Left colon (tissue), 2 donors: ENCODE data around the gene LYPD6B. TPM values are rescaled to one million over a fixed set of nuclear protein-coding genes. Genes with fewer than 3 reads are reported as not detected.
A peak's percentile ranks its signal among the peaks of the same experiment; 100 is the strongest.

ENCODE experiments used
- ATAC-seq: fragments of 200-7000 bp; cut with Tn5 transposase; one replicate; pipeline ENCODE4 v1.9.1; 2020; ENCODE audit warnings: mild to moderate bottlenecking, moderate library complexity
- DNase-seq, 2 donors: peaks; one replicate each; pipeline ENCODE4 v3.0.0-alpha.2; 2020
- intact Hi-C, 2 donors: fragments of 100-400 bp; cut with DNase I in 1 of 2; cut with micrococcal nuclease in 1 of 2; formaldehyde crosslinking; loops; one replicate each; pipeline versions ENCODE4 v1.11.2 to v1.14.0; 2022; cut with DNase I, micrococcal nuclease
- total RNA-seq, 2 donors: library from RNA; stranded (reverse); fragmentation: NEBNext Ultra II Directional; extraction: Animal tissue kit (Norgen Biotek cat#: 25700); gene quantifications; one replicate each; pipeline ENCODE4 v1.2.1, GENCODE V29; 2021
- donor health status: DM: no; HTN: no; CAD: no.
- donor health status: DM: yes; HTN: yes; CAD: no.

Gene LYPD6B
- total RNA-seq, 2 donors from 2014 or later: 1.7 to 7.0 TPM

DNA sequence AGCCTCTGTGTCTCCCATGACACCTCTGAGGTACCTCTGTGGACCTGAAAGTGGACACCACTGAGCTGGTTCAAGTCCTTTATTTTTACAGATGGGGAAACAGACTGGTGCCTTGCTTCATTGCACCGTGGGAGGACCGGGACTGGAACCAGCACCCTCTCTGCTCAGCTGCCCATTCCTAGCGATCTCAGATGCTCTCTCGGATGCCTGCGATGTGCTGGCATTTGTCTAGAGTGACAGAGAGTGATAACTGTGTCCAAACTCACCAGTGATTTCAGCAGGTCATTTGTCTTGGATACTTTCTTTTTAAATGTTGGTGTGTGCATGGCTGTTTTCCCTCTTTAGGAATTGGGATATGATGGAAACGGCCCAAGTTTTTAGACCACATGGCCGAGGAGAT, 30.1 kb upstream of the LYPD6B start:
- intact Hi-C loops: no loop called here
- no peak for ATAC-seq

DNA sequence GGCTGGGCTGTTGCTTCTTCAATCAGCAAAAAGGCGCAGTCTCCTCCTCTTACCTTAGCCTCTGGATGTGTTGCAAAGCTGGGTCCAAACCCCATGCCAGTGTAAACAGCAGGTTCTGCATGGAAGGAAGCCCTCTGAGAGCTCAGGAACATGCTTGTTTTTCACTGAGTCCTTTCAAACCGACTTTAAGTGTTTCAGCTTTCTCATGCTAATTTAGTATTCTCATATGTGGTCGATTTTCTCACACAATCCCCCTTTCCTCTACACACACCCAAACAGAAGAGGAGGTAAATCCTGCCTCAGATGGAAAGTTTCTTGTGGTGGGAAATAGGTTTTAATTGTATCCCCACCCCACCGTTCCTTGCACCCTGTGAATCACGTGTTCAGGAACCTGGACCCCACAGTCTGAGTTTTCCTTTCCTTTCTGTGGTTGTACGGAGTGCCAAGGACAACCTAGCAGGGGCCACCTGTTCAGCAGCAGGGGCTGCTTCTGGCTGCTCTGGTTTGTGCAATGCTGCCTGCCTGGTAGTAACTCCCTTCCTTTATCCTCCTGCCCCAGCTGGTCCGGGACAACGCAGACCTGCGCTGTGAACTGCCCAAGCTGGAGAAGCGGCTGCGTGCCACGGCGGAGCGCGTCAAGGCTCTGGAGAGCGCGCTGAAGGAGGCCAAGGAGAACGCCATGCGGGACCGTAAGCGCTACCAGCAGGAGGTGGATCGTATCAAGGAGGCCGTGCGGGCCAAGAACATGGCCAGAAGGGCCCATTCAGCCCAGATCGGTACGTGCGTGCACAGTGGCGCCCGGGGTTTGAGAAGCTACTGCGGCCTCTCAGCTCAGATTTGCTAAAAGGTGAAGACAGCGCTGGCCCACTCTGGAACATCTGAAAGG, 28.7 kb upstream of the LYPD6B start:
- intact Hi-C loops: no loop called here
- ATAC-seq (no peak), DNase-seq (no peak)

More for the DNA sequence above, 30.1 kb upstream of the LYPD6B start:
- DNase-seq: no peak

DNA sequence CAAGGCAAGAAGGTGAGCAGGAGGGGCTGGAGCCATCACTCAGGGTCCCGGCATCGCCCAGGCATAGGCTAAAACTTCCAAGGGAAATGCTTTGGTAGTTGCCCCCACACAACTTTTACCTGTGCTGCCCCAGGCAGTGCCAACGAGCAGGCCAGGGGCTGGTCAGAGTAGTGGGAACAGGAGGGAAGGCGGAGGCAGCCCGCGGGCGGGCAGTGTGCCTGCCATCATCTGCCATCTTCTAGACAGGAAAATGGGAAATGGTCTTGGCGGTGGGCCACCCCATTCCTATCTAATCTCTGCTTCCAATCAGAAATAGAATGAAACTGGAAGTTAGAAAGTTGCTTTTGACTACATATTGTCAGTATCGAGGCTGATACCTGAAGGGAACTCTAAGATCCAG, 26.0 kb upstream of the LYPD6B start:
- DNase-seq: no peak
- intact Hi-C loops: no loop called here
- no peak for ATAC-seq

DNA sequence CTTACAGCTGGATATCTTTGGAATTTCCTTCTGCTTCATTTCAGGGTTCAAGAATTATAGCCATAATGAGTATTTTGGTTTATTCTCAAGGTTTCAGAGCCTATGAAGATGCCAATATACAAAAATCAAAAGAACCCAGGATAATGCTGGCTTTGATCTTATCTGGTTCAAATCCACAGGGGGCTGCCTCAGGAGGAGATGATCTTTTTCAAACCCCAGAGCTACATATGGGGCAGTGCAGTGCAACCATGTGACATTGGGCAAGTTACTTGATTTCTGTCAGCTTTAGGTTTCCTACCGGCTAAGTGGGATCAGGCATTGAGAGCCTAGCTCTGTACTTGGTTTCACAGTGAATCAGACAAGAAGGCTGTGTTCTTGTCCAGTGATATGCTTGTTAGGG, 23.0 kb upstream of the LYPD6B start:
- DNase-seq: no peak
- intact Hi-C loops: loop anchor here (5.0 kb wide), 1 partner anchor 547 kb away; no protein-coding TSS in a partner anchor
- no peak for ATAC-seq

DNA sequence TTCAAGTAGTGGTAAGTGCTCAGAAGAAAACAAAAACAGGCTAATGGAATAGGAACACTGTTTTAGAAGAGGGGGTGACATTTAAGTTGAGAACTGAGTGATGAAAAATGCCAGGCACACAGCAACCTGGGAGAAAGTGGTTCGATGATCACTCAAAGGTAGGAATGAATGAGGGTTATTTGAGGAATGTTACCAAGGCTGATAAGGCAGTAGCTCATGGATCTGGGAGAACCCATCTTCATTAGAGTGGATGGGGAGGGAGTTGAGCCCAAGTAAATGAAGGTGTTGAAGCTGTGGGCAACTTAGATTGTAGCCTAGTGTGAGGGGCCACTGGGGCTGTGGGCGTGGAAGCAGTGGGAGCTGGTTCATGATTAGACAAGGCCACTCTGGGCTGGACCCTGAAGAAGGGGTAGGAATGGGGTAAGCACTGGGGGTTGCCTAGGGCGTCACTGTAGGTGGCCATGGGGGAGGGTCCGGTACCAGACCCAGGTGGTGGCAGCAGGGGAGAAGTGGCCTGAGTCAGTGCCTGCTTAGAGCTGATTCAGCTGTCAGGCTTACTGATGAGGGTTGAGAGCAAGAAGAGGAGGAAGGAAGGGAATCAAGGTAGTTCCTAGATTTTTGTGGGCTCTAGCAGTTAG, 22.5 kb upstream of the LYPD6B start:
- intact Hi-C loops: loop anchor here (5.0 kb wide), 1 partner anchor 546 kb away; no protein-coding TSS in a partner anchor
- DNase-seq (no peak), ATAC-seq (no peak)

DNA sequence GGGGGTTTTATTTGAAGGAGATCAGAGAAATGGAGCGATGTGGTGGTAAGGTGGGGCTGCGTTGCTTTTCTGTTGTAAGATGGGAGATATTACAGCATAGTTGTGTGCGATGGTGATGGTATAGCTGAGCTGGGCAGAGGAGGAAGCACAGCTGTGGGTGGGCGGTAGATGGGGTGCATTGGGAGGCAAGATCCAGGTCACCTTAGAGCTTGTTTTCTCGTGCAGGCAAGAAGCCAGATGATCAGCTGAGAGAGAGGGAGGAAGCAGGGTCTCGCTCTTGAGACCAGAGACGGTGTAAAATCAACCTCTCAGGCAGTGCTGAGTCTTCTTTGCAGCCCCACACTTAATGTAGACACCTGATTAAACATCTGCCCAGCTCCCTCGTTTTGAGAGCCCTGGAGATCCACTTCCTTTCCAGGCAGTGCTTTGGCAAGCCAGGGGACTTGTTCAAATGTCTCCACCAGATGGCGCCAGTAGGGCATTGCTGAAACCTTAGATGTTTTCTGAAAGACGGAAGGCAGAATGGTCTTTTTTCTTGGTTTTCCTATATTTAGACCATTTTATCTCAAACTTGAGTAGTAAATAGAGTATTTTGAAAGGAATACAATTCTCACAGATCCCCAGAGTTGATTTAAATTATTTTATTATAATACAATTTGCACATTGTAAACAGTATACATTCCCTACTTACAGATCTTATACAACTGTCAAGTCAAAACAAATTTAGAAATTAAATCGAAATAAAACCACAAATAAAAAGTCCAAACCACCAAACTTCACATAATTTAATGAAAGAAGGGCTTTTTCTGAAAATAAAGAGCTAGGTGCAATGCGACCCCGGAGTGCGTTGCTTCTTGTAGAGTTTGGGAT, 21.1 kb upstream of the LYPD6B start:
- intact Hi-C loops: loop anchor here (5.0 kb wide), 1 partner anchor 545 kb away; no protein-coding TSS in a partner anchor
- ATAC-seq: peak; percentile 67

DNA sequence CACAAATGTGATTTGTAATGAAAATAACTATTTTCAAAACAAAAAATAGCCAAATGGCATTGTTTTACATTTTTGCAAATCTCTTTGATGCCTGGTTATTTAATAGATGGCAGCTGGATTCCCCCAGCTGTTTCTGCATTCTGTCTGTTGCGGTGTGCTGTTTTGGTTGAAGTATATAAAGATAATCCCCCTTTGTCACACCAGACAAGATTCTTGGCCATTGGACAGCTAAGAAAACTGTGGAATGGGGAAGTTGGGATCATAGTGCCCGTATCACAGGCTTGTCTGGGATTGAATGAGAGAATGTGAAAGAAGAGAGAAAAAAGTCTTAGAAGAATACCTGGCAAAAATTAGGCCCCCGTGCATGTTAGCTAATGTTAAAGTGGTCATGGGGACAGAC, 19.5 kb upstream of the LYPD6B start:
- intact Hi-C loops: loop anchor here (5.0 kb wide), 1 partner anchor 543 kb away; no protein-coding TSS in a partner anchor
- ATAC-seq (no peak), DNase-seq (no peak)

More for the DNA sequence above, 21.1 kb upstream of the LYPD6B start:
- DNase-seq: peak; percentile 61 to 87

DNA sequence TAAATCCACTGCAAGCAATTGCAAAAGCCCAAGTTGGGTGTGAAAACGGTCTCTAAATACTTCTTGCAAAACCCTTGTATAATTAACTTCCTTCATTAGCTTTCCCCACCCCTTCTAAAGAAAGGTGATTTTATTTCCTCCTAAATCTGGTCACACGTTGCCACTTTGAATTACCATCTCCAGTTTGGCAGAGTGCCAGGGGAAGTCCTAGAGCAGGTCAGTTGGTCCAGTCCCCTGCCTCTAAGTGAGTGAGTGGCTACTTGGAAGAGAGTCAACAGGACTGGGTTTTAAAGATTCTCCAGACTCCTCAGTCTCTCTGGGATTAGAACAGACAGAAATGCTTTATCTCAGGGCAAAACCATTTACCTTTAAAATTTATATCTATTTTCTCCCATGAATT, 18.7 kb upstream of the LYPD6B start:
- no peak for DNase-seq
- intact Hi-C loops: loop anchor here (5.0 kb wide), 1 partner anchor 543 kb away; no protein-coding TSS in a partner anchor
- ATAC-seq: peak; percentile 34

DNA sequence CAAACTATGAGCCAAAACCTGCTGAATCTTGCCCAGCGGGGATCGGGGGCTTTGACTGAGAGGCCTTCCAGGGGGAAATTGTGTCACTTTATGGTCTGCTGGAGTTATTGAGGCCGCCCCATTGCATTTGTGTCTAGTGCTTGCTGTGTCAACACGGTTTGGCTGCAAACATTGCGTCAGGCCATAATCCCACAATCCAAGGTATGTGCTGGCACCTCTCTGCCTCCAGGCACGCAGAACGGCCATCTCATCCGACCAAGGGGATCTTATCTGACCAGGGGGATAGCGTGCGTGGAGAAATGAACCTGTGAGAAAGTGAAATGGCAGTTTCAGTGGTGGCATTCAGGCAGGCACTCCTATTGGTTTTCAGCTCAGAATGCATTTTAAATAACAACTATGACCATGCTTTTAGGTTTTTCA, 18.1 kb upstream of the LYPD6B start:
- DNase-seq (peak; percentile 55 to 63), ATAC-seq (peak; percentile 93)
- intact Hi-C loops: no loop called here

DNA sequence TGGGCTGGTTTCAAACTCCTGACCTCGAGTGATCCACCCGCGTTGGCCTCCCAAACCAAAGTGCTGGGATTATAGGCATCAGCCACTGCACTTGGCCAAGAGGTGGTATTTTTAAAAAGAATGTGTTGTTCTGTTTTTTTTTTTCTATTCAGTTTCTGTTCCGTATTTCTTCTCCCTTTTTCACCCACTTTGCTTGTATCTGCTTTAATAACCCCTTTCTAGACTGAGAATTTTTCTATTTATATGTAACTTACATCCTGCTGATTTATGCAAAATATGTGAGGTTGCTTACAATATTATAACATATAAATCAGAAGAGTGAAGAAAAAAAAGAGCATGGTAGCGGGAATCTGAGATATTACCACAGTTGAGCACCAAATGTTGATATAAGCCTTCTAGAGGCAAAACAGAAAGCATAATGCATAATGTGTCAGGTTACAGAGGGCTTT, 17.2 kb upstream of the LYPD6B start:
- no peak for ATAC-seq
- DNase-seq: no peak
- intact Hi-C loops: no loop called here

DNA sequence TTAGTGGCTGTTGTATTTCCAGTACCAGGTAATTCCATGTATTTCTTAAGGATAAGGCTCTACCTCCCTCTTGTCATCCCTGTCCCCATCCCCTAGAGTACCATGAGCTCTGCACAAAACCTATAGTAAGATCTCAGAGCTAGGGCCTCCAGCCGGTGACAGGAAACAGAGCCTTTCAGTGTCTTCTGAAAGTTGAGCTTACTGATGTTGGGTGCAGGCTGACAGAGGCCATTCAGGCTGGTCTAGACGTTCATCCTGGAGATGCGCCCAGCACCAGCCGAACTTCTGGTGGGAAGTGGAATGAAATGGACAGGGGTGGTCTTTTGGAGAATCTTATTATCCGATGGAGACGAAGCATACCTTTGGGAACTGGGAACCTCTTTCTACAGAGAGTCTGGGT, 16.7 kb upstream of the LYPD6B start:
- DNase-seq (no peak), ATAC-seq (no peak)
- intact Hi-C loops: no loop called here

DNA sequence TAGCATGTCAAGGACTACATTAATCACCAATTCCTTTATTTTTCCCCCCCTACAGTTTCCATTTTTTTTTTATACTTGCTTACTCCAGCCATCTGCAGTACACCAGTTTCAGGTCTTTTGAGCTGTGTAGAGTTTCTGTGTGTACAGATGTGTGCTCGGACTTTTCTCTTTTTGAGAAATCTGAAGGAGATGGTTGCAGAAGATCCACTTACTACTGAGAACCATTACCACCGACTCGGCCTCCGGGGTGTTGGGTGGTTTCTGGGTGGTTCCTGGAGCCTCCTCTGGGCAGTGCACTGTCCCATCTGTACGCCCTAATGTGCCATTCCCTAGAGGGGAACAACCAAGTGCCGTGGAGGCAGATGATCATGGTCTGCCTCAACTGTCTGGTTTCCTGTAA, 15.4 kb upstream of the LYPD6B start:
- intact Hi-C loops: no loop called here
- ATAC-seq (no peak), DNase-seq (no peak)

DNA sequence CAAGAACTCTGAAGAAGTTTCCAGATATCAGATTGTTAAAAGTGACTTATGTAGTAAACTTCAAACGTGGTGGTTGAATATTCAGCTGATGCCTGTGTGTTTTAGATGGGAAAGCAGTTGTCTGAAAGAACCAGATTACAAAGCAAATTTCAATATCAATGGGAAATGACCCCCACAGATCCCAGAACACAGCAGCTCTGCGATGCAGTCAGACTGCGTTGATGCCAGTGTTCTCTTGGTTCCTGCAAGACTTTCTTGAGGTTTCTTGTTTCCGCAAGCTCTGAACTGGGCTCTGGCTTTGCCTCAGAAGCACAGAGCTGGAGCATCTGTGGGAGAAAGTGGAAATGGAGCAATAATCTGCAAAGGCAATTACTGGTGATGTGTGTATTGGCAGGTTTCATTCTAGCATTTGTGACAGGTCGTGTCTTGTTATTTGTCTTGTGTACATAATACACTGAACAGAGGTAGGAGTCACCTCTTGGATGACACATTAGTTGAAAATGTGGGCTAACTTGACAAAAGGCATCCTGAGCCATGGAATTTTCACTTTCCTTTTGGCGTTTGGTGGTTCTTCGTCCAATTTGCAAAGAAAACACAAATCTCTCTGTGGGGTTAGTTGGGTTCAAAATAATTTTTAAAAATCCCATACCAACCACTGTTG, 10.8 kb upstream of the LYPD6B start:
- ATAC-seq (no peak), DNase-seq (no peak)
- intact Hi-C loops: no loop called here

DNA sequence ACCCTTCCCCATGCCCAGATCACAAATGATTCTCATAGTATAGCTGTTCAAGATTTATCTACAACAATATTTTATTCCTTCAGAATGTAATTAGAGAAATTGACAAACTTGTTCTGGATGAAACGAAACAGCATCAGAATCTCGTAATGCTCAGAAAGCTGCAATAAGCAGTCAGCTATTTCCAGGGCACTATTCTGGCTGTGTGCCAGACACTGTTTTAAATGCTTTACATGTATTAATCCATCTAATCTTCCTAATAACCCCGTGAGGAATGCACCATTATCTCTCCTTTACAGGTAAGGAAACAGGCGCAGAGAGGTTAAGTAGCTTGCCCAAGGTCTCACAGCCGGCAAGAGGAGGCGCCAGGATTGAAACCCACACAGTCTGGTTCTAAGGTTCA, 10.1 kb upstream of the LYPD6B start:
- no peak for ATAC-seq
- intact Hi-C loops: no loop called here
- DNase-seq: no peak

DNA sequence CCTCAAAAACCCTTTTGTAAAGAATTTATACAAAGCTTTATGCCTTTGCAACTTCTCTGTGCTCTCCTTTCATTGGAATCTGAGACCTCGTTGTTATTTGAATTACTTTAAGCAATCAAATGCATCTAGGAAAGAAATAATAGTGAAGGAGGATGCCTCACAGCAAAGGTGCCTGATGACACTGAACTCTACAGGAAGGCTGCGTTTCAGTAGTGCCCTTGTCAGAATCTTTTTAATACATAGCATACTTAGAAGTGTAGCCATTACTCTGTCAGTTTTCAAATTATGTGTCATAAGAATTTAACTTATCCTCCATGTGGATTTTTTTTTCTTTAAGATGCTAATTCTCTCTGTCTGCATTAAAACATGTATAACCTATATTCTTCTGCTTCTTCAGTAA, 9.6 kb upstream of the LYPD6B start:
- no peak for ATAC-seq
- DNase-seq: no peak
- intact Hi-C loops: no loop called here

DNA sequence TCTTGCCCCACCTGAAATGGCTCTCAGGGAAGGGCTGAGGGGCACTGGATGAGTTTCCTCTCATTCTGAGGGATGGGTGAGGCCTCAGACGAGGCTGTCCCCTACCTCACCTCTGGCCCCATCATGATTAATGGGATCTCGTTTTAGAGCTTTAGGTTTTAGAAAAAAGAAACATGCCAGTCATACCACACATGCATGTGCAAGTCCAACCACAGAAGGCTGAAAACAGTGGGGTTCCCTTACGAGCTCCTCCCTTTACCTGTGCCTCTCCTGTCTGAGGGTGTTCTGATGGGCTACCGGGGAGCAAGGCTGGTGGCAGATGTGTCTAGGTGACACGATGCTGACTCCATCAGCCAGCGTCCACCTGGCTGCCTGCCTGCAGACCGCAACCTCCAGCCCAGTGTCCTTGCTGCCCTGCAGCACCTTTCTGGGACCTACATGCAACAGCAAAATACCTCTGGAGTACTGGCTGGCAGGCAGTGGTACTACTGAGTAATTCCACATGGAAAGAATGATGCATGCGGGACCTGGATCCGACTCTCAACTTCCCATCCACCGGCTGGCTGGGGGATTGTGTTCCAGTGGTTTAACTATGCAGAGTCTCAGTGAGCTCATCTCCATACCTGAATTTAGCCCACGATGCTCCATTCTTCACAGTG, 9.1 kb upstream of the LYPD6B start:
- DNase-seq: no peak
- intact Hi-C loops: no loop called here
- ATAC-seq: no peak

DNA sequence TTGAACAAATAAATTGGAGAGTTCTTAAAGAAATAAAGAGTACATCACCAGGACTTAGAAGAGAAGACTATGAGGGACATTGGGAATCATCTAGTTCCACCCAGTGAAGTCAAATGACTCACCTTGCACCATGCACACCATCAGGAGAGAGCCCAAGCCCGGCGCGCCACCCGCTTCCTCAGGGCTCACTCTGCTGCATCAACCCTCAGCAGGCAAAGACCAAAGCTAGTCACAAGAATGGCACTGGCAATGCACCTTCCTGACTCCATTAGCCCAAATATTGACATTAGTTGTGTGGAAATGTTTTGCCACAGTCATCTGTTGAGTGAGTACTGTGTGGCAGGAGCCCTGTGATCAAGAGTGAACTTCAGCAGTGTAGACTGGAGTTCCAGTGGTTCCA, 7.1 kb upstream of the LYPD6B start:
- intact Hi-C loops: no loop called here
- no peak for ATAC-seq

DNA sequence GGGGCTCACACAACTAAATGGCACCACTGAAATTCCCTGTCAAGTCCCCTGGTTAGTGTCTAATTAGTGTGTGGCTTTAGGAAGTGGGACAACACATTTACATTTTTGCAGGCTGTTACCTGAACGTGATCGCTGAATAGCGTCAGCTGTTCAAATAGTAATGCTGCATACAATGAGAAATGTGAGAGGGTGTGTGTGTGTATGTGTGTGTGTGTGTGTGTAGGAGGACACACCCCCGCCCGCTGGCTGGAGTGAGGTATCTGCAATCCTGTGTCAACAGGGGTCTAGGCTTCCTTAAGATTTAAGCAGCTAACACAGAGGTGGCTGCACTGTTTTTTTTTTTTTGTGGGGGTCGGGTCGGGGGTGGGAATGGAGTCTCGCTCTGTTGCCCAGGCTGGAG, 4.8 kb upstream of the LYPD6B start:
- intact Hi-C loops: no loop called here
- DNase-seq (peak; percentile 43 to 50), ATAC-seq (peak; percentile 53)

More for the DNA sequence above, 7.1 kb upstream of the LYPD6B start:
- no peak for DNase-seq
